Suppressor macrophage treated with lipopolysaccharide for 4 hours (primary cell): ENCODE data around the gene PDE3A.
A peak's percentile ranks its signal among the peaks of the same experiment; 100 is the strongest.
"Not testable (repeated sequence)": the region's sequence is repeated elsewhere in the genome, so short reads cannot be mapped to it uniquely, and the experiment has no call there.

Experiments
- DNase-seq: peaks from one replicate; pipeline ENCODE4 v3.0.0-alpha.2; 2020

The PDE3A gene

DNA sequence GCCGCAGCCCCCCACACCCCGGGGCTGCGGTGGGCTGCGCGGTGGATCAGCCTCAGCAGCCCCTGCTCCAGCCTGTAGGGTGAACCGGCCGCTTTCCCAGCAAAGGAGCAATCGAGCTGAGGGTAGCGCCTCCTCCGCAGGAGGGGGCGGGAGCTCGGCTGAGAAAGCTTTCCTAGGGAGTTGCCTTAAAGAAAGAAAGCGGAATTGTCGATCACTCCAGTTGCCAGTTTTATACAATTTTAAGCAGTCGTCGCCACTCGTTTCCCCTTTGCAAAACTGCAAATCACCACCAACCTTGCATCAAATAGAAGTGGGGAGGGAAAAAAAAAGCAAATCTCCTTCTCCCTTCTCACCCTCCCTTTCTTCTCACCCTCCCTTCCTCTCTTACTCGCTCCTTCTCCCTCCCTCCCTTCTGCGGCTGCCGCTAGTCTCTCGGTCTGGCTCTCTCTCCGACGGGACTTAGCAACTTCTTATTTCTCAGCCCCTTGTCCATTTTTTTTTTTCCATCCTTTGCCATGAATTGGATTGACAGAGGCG lies at the start of gene PDE3A:
PDE3A (plus strand) TSS at position 424 of the 537 bp plus-strand sequence. CDS start 748 bp downstream, outside the sequence.
- DNase-seq, result peak; percentile 59

DNA sequence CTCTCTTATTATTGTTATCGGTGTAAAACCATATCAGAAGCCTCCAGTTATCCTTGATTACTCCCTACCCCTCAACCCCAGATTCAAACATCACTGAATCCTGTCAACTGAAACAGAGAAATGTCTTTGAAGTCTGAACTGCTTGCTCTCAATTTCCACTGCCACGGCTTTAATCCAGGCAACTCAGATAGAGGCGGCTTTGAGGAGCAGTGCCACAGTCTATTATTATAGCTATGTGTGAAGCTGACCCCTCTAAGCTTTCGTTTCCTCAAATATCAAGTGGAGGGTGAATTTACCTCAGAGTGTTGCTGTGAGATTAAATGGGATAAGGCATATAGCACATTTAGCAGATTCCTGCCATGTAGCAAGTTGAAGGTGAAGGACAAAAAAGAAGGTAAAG lies 49.0 kb upstream of the PDE3A start:
- DNase-seq, result no peak

DNA sequence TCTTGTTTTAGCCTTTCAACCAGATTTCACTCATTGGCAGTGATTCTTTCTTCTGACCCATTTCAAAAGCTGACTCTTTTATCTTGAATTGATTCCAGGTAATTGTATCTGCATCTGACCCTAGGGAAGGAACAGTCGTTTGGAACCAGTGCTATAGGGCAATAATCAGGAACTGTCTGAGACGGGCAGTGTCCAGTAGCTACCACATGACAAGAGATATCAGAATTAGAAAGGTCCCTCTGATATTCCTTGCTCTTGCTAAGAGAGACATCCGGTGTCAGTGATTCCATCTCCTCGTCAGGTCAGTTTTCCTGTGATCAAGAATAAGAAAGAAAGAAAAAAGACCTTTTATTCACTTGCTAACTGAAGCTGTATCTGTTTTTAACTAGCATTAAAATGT lies 47.8 kb upstream of the PDE3A start:
- no peak for DNase-seq

DNA sequence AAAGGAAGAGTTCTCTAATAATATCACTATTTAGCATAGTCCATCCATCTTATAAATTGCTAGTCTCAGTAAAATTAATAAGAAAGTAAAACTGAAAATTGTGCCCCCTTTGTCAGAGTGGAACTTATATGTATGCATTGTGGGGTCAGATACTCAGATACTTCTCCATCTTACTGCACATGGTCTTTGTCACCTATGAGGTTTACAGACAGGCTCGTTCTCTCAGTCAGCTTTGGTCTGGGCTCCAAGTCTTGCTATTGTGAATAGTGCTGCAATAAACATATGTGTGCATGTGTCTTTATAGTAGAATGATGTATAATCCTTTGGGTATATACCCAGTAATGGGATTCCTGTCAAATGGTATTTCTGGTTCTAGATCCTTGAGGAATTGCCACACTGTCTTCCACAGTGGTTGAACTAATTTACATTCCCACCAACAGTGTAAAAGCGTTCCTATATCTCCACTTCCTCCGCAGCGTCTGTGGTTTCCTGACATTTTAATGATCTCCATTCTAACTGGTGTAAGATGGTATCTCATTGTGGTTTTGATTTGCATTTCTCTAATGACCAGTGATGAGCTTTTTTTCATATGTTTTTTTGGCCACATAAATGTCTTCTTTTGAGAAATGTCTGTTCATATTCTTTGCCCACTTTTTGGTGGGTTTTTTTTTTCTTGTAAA lies 37.4 kb upstream of the PDE3A start:
- DNase-seq, result not testable (repeated sequence)

DNA sequence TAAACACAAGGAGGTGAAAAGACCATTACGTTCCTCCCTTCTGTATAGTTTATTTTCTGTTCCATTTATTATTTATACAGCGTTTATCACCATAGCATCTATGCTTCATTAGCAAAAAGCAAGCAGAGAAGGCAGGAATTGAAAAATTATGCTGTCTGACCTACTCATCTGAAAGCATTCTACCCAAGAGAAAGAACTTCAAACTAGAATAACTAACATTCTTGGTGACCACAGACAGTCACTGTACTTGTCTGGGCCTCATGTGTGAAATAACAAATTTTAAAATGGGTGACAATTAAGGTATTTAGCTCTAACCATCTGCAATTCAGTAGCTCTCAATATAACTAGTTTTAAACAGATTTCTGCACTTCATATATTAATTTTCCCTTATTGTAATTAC lies 29.3 kb upstream of the PDE3A start:
- no peak for DNase-seq

DNA sequence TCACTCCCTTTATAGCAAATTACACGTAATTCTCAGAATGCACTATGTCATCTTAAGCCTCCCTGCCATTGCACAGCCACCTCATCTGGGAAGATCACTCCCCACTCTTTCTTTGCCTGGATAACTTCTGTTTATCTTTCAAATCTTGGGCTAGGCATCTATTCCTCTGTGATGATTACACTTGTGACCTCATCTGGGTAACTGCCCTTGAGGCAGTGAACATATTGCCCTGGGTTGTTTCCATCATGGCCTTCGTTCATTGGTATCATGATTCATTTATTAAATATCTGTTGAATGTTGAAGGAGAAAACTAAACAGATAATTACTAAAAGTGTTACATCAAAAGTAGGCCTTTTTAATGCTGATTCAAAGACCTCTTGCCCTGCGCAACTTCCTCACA lies 26.2 kb upstream of the PDE3A start:
- no peak for DNase-seq

DNA sequence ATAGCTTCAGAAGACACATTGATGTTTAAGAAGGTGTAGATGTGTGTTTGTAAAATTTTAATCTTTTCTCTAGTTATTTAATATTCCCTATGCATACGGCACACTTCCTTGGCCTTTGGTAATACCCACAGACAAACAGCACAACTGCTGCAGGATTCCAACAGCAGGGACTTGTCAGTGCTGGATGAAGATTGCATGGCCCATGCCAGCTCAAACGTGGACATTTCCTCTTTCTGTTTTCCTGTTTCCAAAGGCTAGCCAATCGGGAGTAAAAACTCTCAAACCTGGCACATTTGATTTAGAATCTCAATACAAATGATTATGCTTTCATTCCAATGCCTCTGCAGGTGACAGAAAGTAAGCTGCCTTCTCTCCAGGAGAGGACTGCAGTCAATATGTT lies 22.5 kb upstream of the PDE3A start:
- DNase-seq, result no peak

DNA sequence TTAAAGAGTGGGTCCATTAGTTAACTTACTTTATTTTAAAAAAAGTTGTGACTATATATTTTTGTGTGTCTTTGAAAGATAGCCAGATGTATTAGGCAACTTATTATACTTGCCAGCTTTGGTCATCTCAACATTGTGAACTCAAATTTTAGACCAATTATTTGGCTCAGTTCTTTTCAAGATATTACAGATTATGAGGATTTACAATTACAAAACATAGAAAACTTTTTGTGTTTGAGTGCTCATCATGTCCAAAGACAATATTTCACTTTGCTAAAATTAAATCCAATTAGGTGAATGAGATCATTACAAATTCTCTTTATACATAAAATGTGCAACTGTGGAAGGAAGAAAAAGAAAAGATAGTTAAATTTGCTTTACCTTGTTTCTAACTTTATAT lies 18.3 kb upstream of the PDE3A start:
- no peak for DNase-seq

DNA sequence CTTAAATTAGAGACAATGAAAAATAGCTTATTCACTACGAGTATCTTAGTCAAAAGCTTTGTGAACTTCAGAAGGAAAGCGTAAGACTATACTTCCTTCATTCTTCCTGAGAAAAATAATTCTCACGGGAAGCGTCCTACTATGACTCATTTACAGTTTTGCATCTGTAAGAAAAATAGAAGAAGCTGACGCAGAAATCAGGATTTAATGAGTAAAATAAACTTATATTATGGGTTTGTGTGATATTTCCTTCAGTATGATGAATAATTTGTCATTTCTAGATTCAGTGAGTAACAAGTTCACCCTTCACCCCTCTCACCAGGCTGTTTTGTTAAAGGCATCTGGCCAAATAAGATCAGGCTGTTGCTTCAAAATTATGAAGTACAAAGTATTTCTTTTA lies 17.8 kb upstream of the PDE3A start:
- no peak for DNase-seq

DNA sequence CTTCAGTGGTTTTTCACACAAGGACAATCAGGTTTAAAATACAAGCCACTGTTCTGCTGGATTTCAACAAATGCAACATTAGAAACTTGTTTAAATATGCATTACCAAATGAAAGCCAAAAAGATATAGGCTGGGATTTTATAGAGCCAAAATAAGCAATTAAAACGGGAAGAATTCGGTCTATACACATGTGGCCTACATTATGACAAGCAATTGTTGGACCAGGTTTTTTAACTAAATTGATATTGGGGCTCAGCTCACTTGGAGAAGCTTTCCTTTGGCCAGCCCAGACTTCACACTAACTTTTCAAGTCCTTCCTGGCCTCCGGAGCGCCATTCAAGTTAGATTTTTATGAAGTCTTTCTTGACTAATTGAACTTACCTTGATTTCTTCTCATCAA lies 16.9 kb upstream of the PDE3A start:
- DNase-seq, result no peak

DNA sequence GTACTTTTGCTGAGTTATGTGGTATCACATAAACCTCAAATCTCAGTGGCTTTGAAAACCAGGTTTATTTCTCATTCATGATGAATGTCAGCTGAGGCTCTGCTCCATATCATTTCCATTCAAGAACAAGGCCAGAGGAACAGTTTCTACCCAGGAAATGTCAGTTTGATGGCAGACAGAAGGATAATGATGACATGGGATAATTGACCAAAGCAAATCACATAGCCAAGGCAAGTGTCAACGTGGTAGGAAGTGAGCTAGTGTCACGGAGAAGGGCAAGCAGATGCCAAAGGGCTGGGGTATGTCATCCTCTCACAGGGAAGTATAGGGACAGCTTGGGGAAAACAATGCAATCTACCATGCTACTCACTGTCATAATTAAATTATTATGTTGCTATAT lies 12.3 kb upstream of the PDE3A start:
- DNase-seq, result no peak

DNA sequence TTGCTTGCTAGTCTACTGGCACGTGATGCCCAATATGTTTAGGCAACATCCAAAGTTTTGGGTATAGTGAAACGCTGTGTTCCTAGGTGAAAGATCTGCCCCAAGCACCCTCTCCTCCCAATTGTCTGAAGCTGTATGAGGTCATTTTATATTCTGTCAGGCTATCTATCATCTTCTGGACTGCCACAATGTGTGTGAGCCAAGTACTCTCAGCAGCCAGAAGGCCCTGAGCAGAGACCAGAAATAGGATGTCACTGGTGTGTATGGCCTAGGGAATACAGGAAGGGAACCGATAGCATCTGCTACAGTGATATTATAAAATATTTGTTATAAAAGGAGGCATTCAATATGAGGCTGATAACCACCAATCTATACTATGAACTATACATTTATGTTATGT lies 7.9 kb upstream of the PDE3A start:
- DNase-seq, result no peak

DNA sequence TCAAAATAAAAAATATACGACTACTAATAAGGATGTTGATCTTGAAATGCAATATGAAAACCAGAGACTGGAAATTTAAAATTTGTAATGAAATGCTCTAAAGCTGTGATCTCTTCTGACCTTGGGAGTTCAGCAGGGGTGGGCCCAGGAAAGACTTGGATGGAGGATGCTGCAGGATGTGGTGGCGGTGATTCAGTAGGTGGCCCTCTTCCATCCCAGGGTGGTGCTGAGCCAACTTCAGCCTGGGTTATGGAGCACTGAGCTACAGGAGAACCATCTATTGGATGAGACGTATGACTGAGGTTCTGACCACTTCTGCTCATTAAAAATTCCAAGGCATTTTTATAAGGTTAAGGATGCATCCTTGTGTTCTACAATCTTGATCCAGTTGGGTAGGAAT lies 6.9 kb upstream of the PDE3A start:
- no peak for DNase-seq

DNA sequence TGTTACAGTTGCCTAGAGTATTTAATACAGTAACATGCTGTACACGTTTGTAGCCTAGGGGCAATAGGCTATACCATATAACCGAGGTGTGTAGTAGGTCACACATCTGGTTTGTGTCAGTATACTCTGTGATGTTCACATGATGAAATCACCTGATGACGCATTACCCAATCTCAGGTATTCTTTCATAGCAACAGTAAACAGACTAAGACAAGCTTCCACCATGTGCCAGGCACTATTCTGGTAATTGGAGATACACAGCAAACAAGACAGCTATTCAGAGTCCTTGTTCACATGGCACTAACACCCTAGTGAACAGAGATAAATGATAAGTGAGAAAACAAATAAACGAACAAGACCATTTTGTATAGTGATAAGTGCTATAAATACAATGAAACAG lies 3.8 kb upstream of the PDE3A start:
- no peak for DNase-seq

DNA sequence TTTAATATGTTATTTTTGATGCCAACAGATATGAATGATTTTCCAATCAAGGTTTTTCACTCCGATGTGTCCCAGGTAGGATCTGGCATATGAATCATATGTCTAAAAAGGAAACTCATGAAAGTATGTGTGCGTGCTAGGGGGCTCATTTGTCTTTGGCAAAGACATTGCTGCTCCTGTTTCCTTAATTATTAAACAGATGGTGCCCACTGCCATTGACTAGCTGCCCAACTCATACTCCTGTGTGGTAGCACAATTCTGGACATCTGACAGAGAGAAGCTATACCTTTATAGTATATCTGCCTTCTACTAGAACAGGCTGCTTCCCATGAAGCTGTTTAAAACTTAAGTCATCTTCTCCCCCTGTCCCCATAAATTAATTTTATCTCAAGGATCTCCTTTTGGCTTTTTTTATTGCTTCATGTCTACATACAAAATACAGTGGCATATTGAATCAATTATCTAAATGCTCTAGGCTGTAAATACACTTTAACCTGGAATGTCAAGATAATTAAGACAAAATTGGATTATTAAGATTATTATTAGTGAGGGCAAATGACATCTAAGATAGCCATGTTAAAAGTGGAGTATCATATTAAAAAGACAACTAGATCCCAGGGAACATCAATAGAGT lies 1.4 kb upstream of the PDE3A start:
- DNase-seq, result no peak

DNA sequence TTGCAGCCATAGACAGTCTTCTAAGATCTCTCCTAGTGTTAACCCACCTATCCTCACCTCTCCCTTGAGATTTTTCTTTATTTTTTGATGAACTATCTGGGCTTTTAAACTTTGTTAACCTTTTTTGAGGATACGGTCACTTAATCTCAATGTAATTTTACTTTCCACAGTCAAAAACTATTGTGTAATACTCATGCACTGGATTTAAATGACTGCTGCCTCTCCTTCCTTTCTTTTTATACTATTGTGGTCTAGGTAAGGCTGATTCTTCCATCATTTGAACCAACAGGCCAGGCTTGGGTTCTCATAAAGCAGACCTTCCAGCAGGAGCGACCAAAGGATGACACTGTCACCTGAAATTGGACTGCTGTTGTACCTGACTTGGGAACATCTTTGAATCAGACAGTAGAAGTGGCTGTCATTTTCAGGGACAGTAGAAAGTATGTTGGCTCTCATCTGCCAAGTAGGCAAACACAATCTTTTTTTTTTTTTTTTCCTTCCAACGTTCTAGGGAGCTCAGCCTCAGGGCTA lies 689 bp upstream of the PDE3A start:
- no peak for DNase-seq

DNA sequence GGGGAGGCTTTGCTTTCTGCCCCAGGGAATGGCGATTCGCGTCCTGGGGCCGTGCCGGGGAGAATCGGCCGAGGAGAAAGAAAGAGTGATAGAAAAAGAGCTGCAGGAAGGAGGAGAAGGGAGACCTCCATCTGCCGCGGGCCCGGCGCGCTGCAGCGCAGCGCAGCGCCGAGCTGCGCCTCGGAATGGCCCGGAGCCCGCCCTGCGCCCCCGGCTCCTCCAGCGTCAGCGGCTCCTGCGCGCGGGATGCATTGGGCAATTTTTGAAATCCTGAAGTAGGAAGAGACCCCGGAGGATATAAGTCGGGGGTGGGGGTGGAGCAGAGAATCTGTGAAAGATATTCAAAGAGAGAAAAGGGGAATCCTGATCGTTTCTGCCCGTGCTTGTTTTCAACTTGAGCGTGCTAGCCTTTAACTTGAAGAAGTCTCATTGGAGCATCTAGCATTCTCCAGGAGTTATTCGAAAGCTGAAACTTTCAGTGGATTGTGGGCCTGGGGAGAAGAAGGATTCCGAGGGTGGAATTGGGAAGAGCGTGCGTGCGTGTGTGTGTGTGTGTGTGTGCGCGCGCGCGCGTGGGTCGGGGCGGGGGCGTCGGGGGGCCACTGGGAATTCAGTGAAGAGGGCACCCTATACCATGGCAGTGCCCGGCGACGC lies 441 bp downstream of the PDE3A start:
- DNase-seq, result peak; percentile 14

DNA sequence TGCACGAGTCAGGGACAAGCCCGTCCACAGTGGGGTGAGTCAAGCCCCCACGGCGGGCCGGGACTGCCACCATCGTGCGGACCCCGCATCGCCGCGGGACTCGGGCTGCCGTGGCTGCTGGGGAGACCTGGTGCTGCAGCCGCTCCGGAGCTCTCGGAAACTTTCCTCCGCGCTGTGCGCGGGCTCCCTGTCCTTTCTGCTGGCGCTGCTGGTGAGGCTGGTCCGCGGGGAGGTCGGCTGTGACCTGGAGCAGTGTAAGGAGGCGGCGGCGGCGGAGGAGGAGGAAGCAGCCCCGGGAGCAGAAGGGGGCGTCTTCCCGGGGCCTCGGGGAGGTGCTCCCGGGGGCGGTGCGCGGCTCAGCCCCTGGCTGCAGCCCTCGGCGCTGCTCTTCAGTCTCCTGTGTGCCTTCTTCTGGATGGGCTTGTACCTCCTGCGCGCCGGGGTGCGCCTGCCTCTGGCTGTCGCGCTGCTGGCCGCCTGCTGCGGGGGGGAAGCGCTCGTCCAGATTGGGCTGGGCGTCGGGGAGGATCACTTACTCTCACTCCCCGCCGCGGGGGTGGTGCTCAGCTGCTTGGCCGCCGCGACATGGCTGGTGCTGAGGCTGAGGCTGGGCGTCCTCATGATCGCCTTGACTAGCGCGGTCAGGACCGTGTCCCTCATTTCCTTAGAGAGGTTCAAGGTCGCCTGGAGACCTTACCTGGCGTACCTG lies 1.1 kb downstream of the PDE3A start:
- DNase-seq, result peak; percentile 29

DNA sequence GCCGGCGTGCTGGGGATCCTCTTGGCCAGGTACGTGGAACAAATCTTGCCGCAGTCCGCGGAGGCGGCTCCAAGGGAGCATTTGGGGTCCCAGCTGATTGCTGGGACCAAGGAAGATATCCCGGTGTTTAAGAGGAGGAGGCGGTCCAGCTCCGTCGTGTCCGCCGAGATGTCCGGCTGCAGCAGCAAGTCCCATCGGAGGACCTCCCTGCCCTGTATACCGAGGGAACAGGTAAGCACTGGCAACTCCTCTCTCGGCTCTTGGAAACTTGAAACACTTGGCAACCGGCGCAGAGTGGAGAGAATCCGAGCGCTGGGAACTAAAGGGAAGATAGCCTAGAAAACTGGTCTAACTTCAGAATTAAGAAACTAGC lies 1.7 kb downstream of the PDE3A start:
- no peak for DNase-seq

DNA sequence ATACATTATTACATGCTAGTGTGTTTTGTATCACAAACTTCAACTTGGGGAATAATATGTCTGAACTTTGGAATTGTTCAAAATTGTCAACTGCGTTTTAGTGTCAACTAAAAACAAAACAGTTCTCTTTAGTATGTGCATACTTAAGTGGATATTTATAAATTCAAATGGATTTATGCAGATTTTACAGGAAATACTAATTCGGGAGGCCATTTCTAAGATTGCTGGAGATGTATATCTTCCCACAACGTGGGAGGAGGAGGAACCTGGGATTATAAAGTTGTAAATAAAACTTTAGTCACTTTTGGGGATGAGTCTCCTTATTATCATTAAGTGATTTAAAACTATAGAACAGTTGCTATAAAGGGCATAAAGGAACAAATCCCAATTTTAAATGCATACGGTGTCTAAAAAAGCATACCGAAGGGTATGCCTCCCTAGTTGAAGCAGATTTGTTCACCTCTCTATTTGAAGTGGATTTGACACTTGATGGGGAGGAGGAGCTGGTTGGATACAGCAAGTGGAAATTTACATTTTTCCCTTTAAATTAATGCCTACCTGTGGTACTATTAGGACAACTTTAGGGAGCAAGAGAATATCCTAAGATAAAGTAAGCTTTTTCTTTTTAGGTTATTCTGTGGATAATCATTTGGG lies 2.7 kb downstream of the PDE3A start:
- no peak for DNase-seq

DNA sequence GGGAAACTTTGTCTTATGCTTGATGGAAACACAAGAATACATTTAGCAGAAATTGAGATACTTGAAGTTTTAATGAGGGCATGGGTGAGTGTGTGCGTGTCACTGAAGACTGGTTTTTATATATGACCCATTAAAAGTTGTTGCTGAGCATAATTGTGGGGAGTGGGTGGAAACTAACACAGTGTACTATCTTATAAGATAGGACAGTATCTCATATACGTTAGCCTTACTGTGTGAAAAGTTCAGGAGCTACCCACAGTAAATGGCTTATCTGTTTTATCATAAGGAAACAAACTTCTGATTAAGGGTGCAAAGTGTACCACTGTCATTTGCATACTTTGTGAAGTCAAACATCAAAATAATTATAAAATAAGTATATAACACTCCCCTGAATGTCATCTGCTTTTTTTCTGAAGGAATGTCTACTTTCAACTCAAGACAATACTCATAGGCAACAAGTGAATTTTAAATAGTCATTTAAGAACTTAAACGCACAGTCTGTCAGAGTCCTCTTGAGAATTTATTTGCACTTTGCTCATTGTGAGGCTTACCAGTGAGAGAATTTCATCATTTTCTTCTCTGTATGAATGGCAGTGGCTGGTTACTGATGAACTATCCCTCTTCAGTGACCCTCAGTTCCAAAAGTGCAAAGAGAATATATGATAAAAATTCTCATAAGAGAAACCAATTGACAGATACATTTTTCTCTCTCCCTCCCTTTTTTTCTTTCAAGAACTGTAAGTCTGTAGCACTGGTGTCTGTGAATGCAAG lies 4.2 kb downstream of the PDE3A start:
- no peak for DNase-seq

DNA sequence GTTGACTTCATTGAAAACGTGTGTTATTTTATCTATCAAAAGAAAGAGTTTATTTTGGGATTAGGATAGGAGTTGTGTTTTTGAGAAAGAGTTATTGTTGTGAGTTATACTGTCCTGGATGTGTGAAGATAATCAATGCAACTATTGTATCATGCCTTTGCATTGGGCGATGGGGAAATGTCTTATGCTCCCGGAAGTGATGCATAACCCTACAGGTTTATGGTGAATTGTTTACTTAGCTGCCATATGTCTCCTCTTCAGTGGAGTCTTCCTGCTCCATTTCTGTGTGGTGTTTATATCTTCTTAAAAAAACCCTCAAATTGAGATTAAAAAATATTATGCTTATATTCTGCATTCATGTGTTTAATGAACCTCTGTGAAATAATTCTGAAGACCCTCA lies 6.5 kb downstream of the PDE3A start:
- no peak for DNase-seq
